Hepatocyte (in vitro differentiated cells): Measurements from ENCODE around the gene SLTM.

Source experiments
- CTCF ChIP-seq: fragments of 200-600 bp; sonication (generic); IDR thresholded peaks from 2 replicates; pipeline ENCODE4 v1.5.1; 2016; ENCODE audit warnings: antibody characterized with exemption, mild to moderate bottlenecking; ENCODE audit not compliant: poor library complexity
- EZH2 ChIP-seq: fragments of 200-600 bp; sonication (generic); IDR thresholded peaks from 2 replicates; pipeline ENCODE4 v1.6.1; 2016; ENCODE audit warnings: antibody characterized with exemption, mild to moderate bottlenecking, borderline replicate concordance

DNA sequence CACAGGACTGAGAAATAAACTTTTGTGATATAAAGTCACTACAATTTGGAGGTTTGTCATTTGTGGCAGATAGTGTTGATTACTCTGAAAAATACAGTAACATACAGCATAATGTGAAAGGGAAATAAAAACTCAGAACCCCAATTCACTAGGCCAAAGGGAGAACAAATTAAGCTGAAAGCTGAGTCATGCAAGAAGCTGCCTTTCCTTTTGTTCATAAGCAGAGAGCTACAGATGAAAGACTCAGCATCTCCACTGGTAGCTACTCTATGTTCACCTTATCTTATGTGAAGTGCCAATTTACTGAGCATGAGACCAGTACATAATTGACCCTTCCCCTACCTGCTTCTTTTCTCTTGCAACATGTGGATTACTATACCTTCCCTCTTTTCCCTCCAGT is 19.3 kb upstream of the SLTM start:
- TF ChIP-seq EZH2 (no peak), CTCF (no peak)
